SK-N-SH (cell line): ENCODE measurements around the gene CRB3. TPM values are rescaled to one million over a fixed set of nuclear protein-coding genes. Genes with fewer than 3 reads are reported as not detected.

ENCODE experiments used
- CTCF ChIA-PET: fragments of 300-600, 350-600 bp; formaldehyde crosslinking; extraction: SDS; loops from one replicate; lab custom pipeline; 2021; lab: Yijun Ruan, JAX
- POLR2A ChIA-PET: fragments of 350-600 bp; sonication (Branson Sonifier 250); formaldehyde crosslinking; extraction: SDS; loops from one replicate; lab custom pipeline; 2020; ENCODE audit warnings: antibody characterized with exemption, inconsistent platforms; lab: Yijun Ruan, JAX
- DNase-seq: peaks from one replicate; pipeline ENCODE4 v3.0.0; 2012
- H2AFZ ChIP-seq: fragments of 200-600 bp; sonication (generic); 2 replicates; pipeline ENCODE4 v1.8.1; 2016; ENCODE audit warnings: antibody characterized with exemption, mild to moderate bottlenecking, low read depth
- H3F3A ChIP-seq: fragments of 200-600 bp; sonication (generic); replicated peaks from 2 replicates; pipeline ENCODE3; 2016; ENCODE audit warnings: antibody characterized with exemption, mild to moderate bottlenecking; ENCODE audit not compliant: insufficient read depth
- H3K27ac ChIP-seq, 2 experiments: fragments of 200-500 bp in 1 of 2; fragments of 200-600 bp in 1 of 2; sonication (Bioruptor generic) in 1 of 2; sonication (generic), shearing (Covaris generic) in 1 of 2; 2 replicates each; pipeline versions ENCODE4 v1.5.1 to v1.6.1; 2014 to 2016; ENCODE audit warnings: low read depth in 2 of 2, inconsistent platforms in 1 of 2, low read length in 1 of 2, mild to moderate bottlenecking in 1 of 2, mixed read lengths in 1 of 2
- H3K27me3 ChIP-seq: fragments of 200-600 bp; sonication (generic), shearing (Covaris generic); 2 replicates; pipeline ENCODE4 v1.6.1; 2016; ENCODE audit warnings: mixed run types; ENCODE audit not compliant: insufficient read depth
- H3K36me3 ChIP-seq, 2 experiments: fragments of 200-500 bp in 1 of 2; fragments of 200-600 bp in 1 of 2; sonication (Bioruptor generic) in 1 of 2; sonication (generic) in 1 of 2; replicated peaks in 1 of 2; 2 replicates each; pipeline versions ENCODE3 to v1.5.1; 2014 to 2016; ENCODE audit warnings: low read length in 1 of 2, mild to moderate bottlenecking in 1 of 2; ENCODE audit not compliant: insufficient read depth in 2 of 2, control insufficient read depth in 1 of 2
- H3K4me1 ChIP-seq, 2 experiments: fragments of 200-500 bp in 1 of 2; fragments of 200-600 bp in 1 of 2; sonication (Bioruptor generic) in 1 of 2; sonication (generic), shearing (Covaris generic) in 1 of 2; 2 replicates each; pipeline versions ENCODE4 v1.5.1 to v1.6.1; 2014 to 2016; ENCODE audit warnings: low read depth in 1 of 2, low read length in 1 of 2, mixed run types in 1 of 2; ENCODE audit not compliant: insufficient read depth in 2 of 2, control insufficient read depth in 1 of 2
- H3K4me2 ChIP-seq: fragments of 200-600 bp; sonication (generic), shearing (Covaris generic); 2 replicates; pipeline ENCODE4 v1.6.1; 2017; ENCODE audit warnings: mixed run types
- H3K4me3 ChIP-seq, 2 experiments: fragments of 200-500 bp in 1 of 2; fragments of 200-600 bp in 1 of 2; sonication (Bioruptor generic) in 1 of 2; sonication (generic), shearing (Covaris generic) in 1 of 2; 2 replicates each; pipeline versions ENCODE4 v1.5.1 to v1.8.1; 2014 to 2016; ENCODE audit warnings: low read depth in 2 of 2, inconsistent platforms in 1 of 2, low read length in 1 of 2, mild to moderate bottlenecking in 1 of 2, mixed read lengths in 1 of 2, moderate library complexity in 1 of 2
- H3K79me2 ChIP-seq: fragments of 200-600 bp; sonication (generic); 2 replicates; pipeline ENCODE4 v1.8.1; 2017; ENCODE audit warnings: mild to moderate bottlenecking; ENCODE audit not compliant: insufficient read depth
- H3K9ac ChIP-seq: fragments of 200-600 bp; sonication (generic); 2 replicates; pipeline ENCODE4 v1.6.1; 2017; ENCODE audit warnings: mixed run types
- H3K9me2 ChIP-seq: fragments of 200-600 bp; sonication (generic); 2 replicates; pipeline ENCODE4 v1.6.1; 2017; ENCODE audit warnings: mixed run types
- H3K9me3 ChIP-seq: fragments of 200-600 bp; sonication (generic); 2 replicates; pipeline ENCODE4 v1.6.1; 2017; ENCODE audit warnings: mixed run types, mild to moderate bottlenecking, moderate library complexity
- H4K20me1 ChIP-seq: fragments of 200-600 bp; sonication (generic); 2 replicates; pipeline ENCODE4 v1.6.1; 2017; ENCODE audit warnings: mild to moderate bottlenecking, mixed run types; ENCODE audit not compliant: insufficient read depth
- ELF1 ChIP-seq: IDR thresholded peaks from 2 replicates; pipeline ENCODE4 v1.4.0; 2012
- EP300 ChIP-seq, 2 experiments: IDR thresholded peaks; 2 replicates each; pipeline versions ENCODE4 v1.4.0 to v1.6.1; 2012; ENCODE audit warnings: borderline replicate concordance in 1 of 2, low read depth in 1 of 2, low read length in 1 of 2
- EZH2phosphoT487 ChIP-seq: fragments of 200-600 bp; sonication (generic); IDR thresholded peaks from 2 replicates; pipeline ENCODE4 v1.6.1; 2017; ENCODE audit warnings: low read depth, mixed run types, mild to moderate bottlenecking, antibody characterized with exemption, moderate library complexity, borderline replicate concordance
- FOSL2 ChIP-seq: IDR thresholded peaks from 2 replicates; pipeline ENCODE4 v1.4.0; 2012; ENCODE audit warnings: low read depth, mild to moderate bottlenecking, moderate library complexity, borderline replicate concordance
- FOXJ3 ChIP-seq: sonication (generic); formaldehyde crosslinking; IDR thresholded peaks from 2 replicates; pipeline ENCODE4 v1.5.1; 2020; ENCODE audit warnings: mild to moderate bottlenecking, missing genetic modification reagents
- GABPA ChIP-seq: IDR thresholded peaks from 2 replicates; pipeline ENCODE4 v1.4.0; 2012; ENCODE audit warnings: low read depth, mild to moderate bottlenecking
- IRF3 ChIP-seq: fragments of 150-350 bp; IDR thresholded peaks from 2 replicates; pipeline ENCODE4 v1.6.1; 2016; ENCODE audit warnings: mild to moderate bottlenecking, low read depth, low read length
- MEF2A ChIP-seq: IDR thresholded peaks from 2 replicates; pipeline ENCODE4 v1.4.0; 2012; ENCODE audit warnings: low read depth, borderline replicate concordance
- MXI1 ChIP-seq: IDR thresholded peaks from 2 replicates; pipeline ENCODE4 v1.6.1; 2012; ENCODE audit warnings: mild to moderate bottlenecking, low read depth, low read length, improper control_type of control experiment
- NFIC ChIP-seq: IDR thresholded peaks from 2 replicates; pipeline ENCODE4 v1.4.0; 2012; ENCODE audit warnings: borderline replicate concordance
- NRF1 ChIP-seq: IDR thresholded peaks from 2 replicates; pipeline ENCODE4 v1.6.1; 2012; ENCODE audit warnings: low read depth, mild to moderate bottlenecking, low read length
- POLR2AphosphoS5 ChIP-seq: IDR thresholded peaks from 2 replicates; pipeline ENCODE4 v1.6.1; 2012; ENCODE audit warnings: low read depth, low read length
- RAD21 ChIP-seq: IDR thresholded peaks from 2 replicates; pipeline ENCODE4 v1.6.1; 2012; ENCODE audit warnings: mild to moderate bottlenecking, low read length
- SIN3A ChIP-seq: IDR thresholded peaks from 2 replicates; pipeline ENCODE4 v1.6.1; 2012; ENCODE audit warnings: low read depth, mild to moderate bottlenecking, low read length, moderate library complexity, borderline replicate concordance
- TEAD4 ChIP-seq: IDR thresholded peaks from 2 replicates; pipeline ENCODE4 v1.4.0; 2012; ENCODE audit warnings: mild to moderate bottlenecking, borderline replicate concordance; ENCODE audit not compliant: insufficient read depth
- USF1 ChIP-seq: IDR thresholded peaks from 2 replicates; pipeline ENCODE4 v1.4.0; 2012; ENCODE audit warnings: low read depth, borderline replicate concordance
- YY1 ChIP-seq: IDR thresholded peaks from 2 replicates; pipeline ENCODE4 v1.4.0; 2012; ENCODE audit warnings: low read depth, mild to moderate bottlenecking
- ZBTB33 ChIP-seq: IDR thresholded peaks from 2 replicates; pipeline ENCODE4 v1.4.0; 2012; ENCODE audit warnings: low read depth, borderline replicate concordance
- WGBS: methylation state at CpG from one replicate; pipeline ENCODE4 v1.1.6; 2017; ENCODE audit warnings: low lambda C conversion rate; 5-methylcytosine and 5-hydroxymethylcytosine counted together
- polyA plus RNA-seq, 3 experiments: library from polyadenylated mRNA; depleted of rRNA; stranded (reverse); fragments of >200 nt; gene quantifications; 2 replicates each; pipeline ENCODE4 v1.2.3, GENCODE V29; 2012
- TF ChIP-seq, protein P1 (sequence below): fragments of 150-350 bp; IDR thresholded peaks from 2 replicates; pipeline ENCODE4 v1.6.1; 2017; ENCODE audit warnings: antibody characterized with exemption, low read length, low read depth, borderline replicate concordance
- TF ChIP-seq, protein P2 (sequence below): IDR thresholded peaks from 2 replicates; pipeline ENCODE4; 2012
- TF ChIP-seq, protein P3 (sequence below): fragments of 200-600 bp; sonication (generic); IDR thresholded peaks from 2 replicates; pipeline ENCODE4 v1.6.1; 2017; ENCODE audit warnings: antibody characterized with exemption, mild to moderate bottlenecking, moderate library complexity

CRB3 gene
- polyA plus RNA-seq, 1 of the 3 experiments (the other 2 are of a cell fraction): not detected

DNA sequence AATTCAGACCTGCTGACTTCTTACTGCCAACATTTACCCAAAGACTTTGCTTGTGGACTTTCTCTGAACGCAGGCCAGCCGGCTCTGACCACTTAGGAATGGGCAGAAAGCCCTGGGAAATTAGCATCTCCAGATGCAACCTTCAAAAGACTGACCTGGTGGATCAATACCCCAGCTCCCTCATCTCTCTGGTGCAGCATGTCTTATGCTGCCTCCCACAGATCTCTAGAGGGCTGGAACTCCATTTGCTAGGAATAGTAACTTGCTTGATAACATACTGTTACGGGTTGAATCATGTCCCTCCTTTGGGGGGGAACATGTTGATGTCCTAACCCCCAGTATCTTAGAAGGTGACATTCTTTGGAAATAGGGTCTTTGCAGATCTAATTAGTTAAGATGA, 17.6 kb upstream of the CRB3 start:
- Histone ChIP-seq H3K4me3 (no peak overlapping the region), H3K79me2 (no peaks in the 10 kb centered on the region), H3K4me2 (no peak overlapping the region), H2AFZ (no peak overlapping the region), H3K27me3 (no peaks in the 10 kb centered on the region), H3K9me2 (no peaks in the 10 kb centered on the region), H3K27ac (no peak overlapping the region), H3K9me3 (no peaks in the 10 kb centered on the region), H3K4me1 (no peaks in the 10 kb centered on the region), H3F3A (no peaks in the 10 kb centered on the region), H3K9ac (no peak overlapping the region), H3K36me3 (no peaks in the 10 kb centered on the region), H4K20me1 (no peaks in the 10 kb centered on the region)
- DNase-seq: no peak
- TF ChIP-seq GABPA (no peak), MEF2A (no peak), RAD21 (no peak), TEAD4 (no peak), EZH2phosphoT487 (no peak), YY1 (no peak), SIN3A (no peak), ZBTB33 (no peak), FOXJ3 (CRISPR knock-in tag) (no peak), ELF1 (no peak), NFIC (no peak), EP300 (IDR thresholded peaks at IDR 0.05; ENCODE audit: borderline replicate concordance in 1 of 2, low read depth in 1 of 2, low read length in 1 of 2) (no peak), POLR2AphosphoS5 (no peak)
- TF ChIP-seq, protein P1, sequence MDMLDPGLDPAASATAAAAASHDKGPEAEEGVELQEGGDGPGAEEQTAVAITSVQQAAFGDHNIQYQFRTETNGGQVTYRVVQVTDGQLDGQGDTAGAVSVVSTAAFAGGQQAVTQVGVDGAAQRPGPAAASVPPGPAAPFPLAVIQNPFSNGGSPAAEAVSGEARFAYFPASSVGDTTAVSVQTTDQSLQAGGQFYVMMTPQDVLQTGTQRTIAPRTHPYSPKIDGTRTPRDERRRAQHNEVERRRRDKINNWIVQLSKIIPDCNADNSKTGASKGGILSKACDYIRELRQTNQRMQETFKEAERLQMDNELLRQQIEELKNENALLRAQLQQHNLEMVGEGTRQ: no peak
- ChIA-PET POLR2A (no interaction called here), CTCF (no interaction called here)
- WGBS: 75% methylated on average over 3 of the region's 3 CpGs

DNA sequence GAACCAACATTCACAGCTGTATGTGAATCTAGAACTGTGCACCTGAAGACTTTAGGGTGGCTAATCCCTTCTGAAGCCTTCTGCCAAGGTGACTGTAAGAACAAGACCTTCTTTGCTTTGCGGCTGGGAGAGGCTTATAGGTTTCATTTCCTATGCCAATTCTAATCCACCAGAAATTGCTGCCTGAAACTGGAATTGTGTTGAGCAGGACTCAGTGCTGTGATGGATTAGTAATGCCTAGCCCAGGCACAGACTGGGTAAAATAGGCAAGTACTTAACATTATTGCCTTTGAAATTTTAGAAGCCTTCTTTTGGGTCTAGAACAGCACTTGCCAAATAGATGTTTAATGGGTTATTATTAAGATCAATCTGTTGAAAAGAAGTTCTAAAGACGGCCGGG, 16.0 kb upstream of the CRB3 start:
- no peaks in the 10 kb centered on the region for H3K27me3 ChIP-seq
- 91% methylated on average over 3 of the region's 3 CpGs for WGBS
- H3F3A ChIP-seq: no peaks in the 10 kb centered on the region
- TF ChIP-seq, protein P2, sequence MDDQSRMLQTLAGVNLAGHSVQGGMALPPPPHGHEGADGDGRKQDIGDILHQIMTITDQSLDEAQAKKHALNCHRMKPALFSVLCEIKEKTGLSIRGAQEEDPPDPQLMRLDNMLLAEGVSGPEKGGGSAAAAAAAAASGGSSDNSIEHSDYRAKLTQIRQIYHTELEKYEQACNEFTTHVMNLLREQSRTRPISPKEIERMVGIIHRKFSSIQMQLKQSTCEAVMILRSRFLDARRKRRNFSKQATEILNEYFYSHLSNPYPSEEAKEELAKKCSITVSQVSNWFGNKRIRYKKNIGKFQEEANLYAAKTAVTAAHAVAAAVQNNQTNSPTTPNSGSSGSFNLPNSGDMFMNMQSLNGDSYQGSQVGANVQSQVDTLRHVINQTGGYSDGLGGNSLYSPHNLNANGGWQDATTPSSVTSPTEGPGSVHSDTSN: no peak
- no peak for TF ChIP-seq MEF2A
- no peak for TF ChIP-seq NRF1
- no peak for TF ChIP-seq MXI1
- no peak for TF ChIP-seq FOSL2
- TF ChIP-seq IRF3: no peak
- TF ChIP-seq USF1: no peak
- TF ChIP-seq, protein P3, sequence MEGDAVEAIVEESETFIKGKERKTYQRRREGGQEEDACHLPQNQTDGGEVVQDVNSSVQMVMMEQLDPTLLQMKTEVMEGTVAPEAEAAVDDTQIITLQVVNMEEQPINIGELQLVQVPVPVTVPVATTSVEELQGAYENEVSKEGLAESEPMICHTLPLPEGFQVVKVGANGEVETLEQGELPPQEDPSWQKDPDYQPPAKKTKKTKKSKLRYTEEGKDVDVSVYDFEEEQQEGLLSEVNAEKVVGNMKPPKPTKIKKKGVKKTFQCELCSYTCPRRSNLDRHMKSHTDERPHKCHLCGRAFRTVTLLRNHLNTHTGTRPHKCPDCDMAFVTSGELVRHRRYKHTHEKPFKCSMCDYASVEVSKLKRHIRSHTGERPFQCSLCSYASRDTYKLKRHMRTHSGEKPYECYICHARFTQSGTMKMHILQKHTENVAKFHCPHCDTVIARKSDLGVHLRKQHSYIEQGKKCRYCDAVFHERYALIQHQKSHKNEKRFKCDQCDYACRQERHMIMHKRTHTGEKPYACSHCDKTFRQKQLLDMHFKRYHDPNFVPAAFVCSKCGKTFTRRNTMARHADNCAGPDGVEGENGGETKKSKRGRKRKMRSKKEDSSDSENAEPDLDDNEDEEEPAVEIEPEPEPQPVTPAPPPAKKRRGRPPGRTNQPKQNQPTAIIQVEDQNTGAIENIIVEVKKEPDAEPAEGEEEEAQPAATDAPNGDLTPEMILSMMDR: no peak
- TF ChIP-seq EP300 (IDR thresholded peaks at IDR 0.05; ENCODE audit: borderline replicate concordance in 1 of 2, low read depth in 1 of 2, low read length in 1 of 2): no peak
- H3K36me3 ChIP-seq: no peaks in the 10 kb centered on the region
- no peak overlapping the region for H3K4me3 ChIP-seq
- H3K4me2 ChIP-seq: no peak overlapping the region
- no peak overlapping the region for H2AFZ ChIP-seq
- H4K20me1 ChIP-seq: no peaks in the 10 kb centered on the region
- H3K9me2 ChIP-seq: no peaks in the 10 kb centered on the region
- no peaks in the 10 kb centered on the region for H3K79me2 ChIP-seq
- H3K27ac ChIP-seq: no peak overlapping the region
- no peak for DNase-seq
- POLR2A ChIA-PET: no interaction called here
- no peak overlapping the region for H3K9ac ChIP-seq
- H3K9me3 ChIP-seq: no peaks in the 10 kb centered on the region
- no peaks in the 10 kb centered on the region for H3K4me1 ChIP-seq
- CTCF ChIA-PET: no interaction called here
